ENCODE results near the gene LGSN. TPM values are rescaled to one million over a fixed set of nuclear protein-coding genes. Genes with fewer than 3 reads are reported as not detected.

LGSN gene
- total and polyA plus RNA-seq, 10 of the 15 experiments (the other 5 are each of a cell fraction or from before 2014, with no cell fraction given), result not detected

DNA sequence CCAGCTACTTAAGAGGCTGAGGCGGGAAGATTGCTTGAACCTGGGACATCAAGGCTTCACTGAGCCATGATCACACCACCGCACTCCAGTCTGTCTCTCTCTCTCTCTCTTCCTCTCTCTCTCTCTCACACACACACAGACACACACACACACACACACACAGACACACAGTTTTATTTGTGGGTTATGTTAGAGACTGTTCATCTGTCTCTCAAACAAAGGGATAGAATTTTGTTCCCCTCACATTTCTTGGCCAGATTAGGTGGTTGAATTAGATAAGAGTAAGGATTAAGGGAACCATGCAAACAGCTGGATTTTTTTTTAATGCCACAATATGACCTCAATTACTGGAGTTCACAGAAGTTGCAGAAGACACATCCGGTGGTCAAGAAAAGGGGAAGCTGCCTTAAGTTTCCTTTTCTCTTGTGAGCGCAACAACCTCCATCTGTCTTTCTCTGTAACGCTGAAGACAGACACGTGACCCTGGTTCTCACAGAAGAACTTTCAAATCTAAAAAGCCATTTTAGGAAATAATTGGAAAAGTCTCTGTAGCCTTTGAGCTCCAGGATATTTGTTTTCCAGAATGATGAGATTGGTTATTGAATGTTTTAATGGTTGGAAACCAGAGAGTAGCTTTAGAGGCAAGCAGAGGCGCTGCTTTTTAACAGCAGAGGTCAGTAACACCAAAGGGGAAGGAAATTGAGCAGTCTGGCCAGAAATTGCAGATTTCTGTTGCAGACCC, 32.9 kb upstream of the LGSN start (continued):
- TF ChIP-seq, protein P1, sequence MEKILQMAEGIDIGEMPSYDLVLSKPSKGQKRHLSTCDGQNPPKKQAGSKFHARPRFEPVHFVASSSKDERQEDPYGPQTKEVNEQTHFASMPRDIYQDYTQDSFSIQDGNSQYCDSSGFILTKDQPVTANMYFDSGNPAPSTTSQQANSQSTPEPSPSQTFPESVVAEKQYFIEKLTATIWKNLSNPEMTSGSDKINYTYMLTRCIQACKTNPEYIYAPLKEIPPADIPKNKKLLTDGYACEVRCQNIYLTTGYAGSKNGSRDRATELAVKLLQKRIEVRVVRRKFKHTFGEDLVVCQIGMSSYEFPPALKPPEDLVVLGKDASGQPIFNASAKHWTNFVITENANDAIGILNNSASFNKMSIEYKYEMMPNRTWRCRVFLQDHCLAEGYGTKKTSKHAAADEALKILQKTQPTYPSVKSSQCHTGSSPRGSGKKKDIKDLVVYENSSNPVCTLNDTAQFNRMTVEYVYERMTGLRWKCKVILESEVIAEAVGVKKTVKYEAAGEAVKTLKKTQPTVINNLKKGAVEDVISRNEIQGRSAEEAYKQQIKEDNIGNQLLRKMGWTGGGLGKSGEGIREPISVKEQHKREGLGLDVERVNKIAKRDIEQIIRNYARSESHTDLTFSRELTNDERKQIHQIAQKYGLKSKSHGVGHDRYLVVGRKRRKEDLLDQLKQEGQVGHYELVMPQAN (conservative IDR thresholded peaks at IDR 0.05), result 0 out of 2 replicates have a peak, but pooled peaks have one; percentile 16
- TF ChIP-seq CBX5 (IDR thresholded peaks at IDR 0.05; ENCODE audit: low read depth) (peak; percentile 10; the same call in 1 of the 2 replicates), NFIC (IDR thresholded peaks at IDR 0.05; ENCODE audit: low read depth, low read length) (peak; percentile 95), YY1 (IDR thresholded peaks at IDR 0.05; ENCODE audit: low read depth, low read length) (peak; percentile 47; the same call in 1 of the 2 replicates), SIX5 (IDR thresholded peaks at IDR 0.05; ENCODE audit: low read depth, low read length, severe bottlenecking) (peak; percentile 0), KAT2A (conservative IDR thresholded peaks at IDR 0.05; ENCODE audit: control insufficient read depth, low read depth, low read length) (no peak), JUNB (IDR thresholded peaks at IDR 0.05) (no peak; the same call in none of the 2 replicates), IRF4 (IDR thresholded peaks at IDR 0.05; ENCODE audit: low read depth, low read length) (no peak), ESRRA (IDR thresholded peaks at IDR 0.05; ENCODE audit: low read length) (peak; percentile 68; the same call in 1 of the 2 replicates), POLR2AphosphoS2 (IDR thresholded peaks at IDR 0.05; ENCODE audit: low read depth, low read length) (no peak), WRNIP1 (IDR thresholded peaks at IDR 0.05; ENCODE audit: borderline replicate concordance, low read depth, low read length) (0 out of 2 replicates have a peak, but pooled peaks have one; percentile 68), NR2C2 (IDR thresholded peaks at IDR 0.05; ENCODE audit: borderline replicate concordance, control insufficient read depth, insufficient read length, low read depth) (no peak)
- TF ChIP-seq, protein P2, sequence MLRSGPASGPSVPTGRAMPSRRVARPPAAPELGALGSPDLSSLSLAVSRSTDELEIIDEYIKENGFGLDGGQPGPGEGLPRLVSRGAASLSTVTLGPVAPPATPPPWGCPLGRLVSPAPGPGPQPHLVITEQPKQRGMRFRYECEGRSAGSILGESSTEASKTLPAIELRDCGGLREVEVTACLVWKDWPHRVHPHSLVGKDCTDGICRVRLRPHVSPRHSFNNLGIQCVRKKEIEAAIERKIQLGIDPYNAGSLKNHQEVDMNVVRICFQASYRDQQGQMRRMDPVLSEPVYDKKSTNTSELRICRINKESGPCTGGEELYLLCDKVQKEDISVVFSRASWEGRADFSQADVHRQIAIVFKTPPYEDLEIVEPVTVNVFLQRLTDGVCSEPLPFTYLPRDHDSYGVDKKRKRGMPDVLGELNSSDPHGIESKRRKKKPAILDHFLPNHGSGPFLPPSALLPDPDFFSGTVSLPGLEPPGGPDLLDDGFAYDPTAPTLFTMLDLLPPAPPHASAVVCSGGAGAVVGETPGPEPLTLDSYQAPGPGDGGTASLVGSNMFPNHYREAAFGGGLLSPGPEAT (IDR thresholded peaks at IDR 0.05; ENCODE audit: low read depth), result peak; percentile 94
- TF ChIP-seq, protein P3, sequence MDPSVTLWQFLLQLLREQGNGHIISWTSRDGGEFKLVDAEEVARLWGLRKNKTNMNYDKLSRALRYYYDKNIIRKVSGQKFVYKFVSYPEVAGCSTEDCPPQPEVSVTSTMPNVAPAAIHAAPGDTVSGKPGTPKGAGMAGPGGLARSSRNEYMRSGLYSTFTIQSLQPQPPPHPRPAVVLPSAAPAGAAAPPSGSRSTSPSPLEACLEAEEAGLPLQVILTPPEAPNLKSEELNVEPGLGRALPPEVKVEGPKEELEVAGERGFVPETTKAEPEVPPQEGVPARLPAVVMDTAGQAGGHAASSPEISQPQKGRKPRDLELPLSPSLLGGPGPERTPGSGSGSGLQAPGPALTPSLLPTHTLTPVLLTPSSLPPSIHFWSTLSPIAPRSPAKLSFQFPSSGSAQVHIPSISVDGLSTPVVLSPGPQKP (IDR thresholded peaks at IDR 0.05; ENCODE audit: low read depth, low read length), result no peak
- TF ChIP-seq, protein P4, sequence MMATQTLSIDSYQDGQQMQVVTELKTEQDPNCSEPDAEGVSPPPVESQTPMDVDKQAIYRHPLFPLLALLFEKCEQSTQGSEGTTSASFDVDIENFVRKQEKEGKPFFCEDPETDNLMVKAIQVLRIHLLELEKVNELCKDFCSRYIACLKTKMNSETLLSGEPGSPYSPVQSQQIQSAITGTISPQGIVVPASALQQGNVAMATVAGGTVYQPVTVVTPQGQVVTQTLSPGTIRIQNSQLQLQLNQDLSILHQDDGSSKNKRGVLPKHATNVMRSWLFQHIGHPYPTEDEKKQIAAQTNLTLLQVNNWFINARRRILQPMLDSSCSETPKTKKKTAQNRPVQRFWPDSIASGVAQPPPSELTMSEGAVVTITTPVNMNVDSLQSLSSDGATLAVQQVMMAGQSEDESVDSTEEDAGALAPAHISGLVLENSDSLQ (IDR thresholded peaks at IDR 0.05), result peak; percentile 73
- TF ChIP-seq, protein P5, sequence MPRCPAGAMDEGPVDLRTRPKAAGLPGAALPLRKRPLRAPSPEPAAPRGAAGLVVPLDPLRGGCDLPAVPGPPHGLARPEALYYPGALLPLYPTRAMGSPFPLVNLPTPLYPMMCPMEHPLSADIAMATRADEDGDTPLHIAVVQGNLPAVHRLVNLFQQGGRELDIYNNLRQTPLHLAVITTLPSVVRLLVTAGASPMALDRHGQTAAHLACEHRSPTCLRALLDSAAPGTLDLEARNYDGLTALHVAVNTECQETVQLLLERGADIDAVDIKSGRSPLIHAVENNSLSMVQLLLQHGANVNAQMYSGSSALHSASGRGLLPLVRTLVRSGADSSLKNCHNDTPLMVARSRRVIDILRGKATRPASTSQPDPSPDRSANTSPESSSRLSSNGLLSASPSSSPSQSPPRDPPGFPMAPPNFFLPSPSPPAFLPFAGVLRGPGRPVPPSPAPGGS (IDR thresholded peaks at IDR 0.05; ENCODE audit: borderline replicate concordance, insufficient read depth, low read depth, low read length, poor library complexity, severe bottlenecking), result peak; percentile 36
- TF ChIP-seq, protein P6, sequence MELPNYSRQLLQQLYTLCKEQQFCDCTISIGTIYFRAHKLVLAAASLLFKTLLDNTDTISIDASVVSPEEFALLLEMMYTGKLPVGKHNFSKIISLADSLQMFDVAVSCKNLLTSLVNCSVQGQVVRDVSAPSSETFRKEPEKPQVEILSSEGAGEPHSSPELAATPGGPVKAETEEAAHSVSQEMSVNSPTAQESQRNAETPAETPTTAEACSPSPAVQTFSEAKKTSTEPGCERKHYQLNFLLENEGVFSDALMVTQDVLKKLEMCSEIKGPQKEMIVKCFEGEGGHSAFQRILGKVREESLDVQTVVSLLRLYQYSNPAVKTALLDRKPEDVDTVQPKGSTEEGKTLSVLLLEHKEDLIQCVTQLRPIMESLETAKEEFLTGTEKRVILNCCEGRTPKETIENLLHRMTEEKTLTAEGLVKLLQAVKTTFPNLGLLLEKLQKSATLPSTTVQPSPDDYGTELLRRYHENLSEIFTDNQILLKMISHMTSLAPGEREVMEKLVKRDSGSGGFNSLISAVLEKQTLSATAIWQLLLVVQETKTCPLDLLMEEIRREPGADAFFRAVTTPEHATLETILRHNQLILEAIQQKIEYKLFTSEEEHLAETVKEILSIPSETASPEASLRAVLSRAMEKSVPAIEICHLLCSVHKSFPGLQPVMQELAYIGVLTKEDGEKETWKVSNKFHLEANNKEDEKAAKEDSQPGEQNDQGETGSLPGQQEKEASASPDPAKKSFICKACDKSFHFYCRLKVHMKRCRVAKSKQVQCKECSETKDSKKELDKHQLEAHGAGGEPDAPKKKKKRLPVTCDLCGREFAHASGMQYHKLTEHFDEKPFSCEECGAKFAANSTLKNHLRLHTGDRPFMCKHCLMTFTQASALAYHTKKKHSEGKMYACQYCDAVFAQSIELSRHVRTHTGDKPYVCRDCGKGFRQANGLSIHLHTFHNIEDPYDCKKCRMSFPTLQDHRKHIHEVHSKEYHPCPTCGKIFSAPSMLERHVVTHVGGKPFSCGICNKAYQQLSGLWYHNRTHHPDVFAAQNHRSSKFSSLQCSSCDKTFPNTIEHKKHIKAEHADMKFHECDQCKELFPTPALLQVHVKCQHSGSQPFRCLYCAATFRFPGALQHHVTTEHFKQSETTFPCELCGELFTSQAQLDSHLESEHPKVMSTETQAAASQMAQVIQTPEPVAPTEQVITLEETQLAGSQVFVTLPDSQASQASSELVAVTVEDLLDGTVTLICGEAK (IDR thresholded peaks at IDR 0.05; ENCODE audit: borderline replicate concordance), result peak; percentile 46; the same call in 1 of the 2 replicates
